K562 (cell line): ENCODE results near the gene AACS. TPM values are rescaled to one million over a fixed set of nuclear protein-coding genes. Genes with fewer than 3 reads are reported as not detected.

Source experiments
- ATAC-seq: fragments of 200-7000 bp; cut with Tn5 transposase; 3 replicates; pipeline ENCODE4 v1.9.1; 2020; ENCODE audit warnings: moderate library complexity
- BruUV-seq: library from RNA; stranded (reverse); fragments of 400-500 nt; replicated peaks from 2 replicates; lab custom pipeline; 2021; lab: Mats Ljungman, UMichigan
- CTCF ChIA-PET: fragments of 300-600 bp; formaldehyde crosslinking; extraction: SDS; loops from one replicate; lab custom pipeline; 2021; ENCODE audit warnings: low intra/inter-chr PET ratio; lab: Yijun Ruan, JAX
- POLR2A ChIA-PET: fragments of 300-600, 350-650 bp; sonication (Branson Sonifier 250); formaldehyde crosslinking; extraction: SDS; loops from one replicate; lab custom pipeline; 2021; ENCODE audit warnings: antibody characterized with exemption, inconsistent platforms; lab: Yijun Ruan, JAX
- DNase-seq, 4 experiments: peaks; one replicate each; pipeline versions ENCODE4 v3.0.0 to v3.0.0-alpha.2; 2011 to 2018; ENCODE audit warnings: low spot score in 3 of 4, mixed read lengths in 3 of 4; ENCODE audit errors: extremely low read depth in 1 of 4
- FAIRE-seq: peaks from 2 replicates; lab custom pipeline; 2011; peaks lifted over from hg19 to GRCh38; lab: Jason Lieb, UNC
- H2AFZ ChIP-seq: 2 replicates; pipeline ENCODE4 v1.6.0; 2011; ENCODE audit warnings: low read depth, low read length, control low read depth, inconsistent platforms
- H3K27ac ChIP-seq: fragments of 200-600 bp; 3 replicates; pipeline ENCODE4 v1.8.0; 2011; ENCODE audit warnings: low read depth, mild to moderate bottlenecking, control low read depth, inconsistent platforms, low read length, moderate library complexity, mixed read lengths; ENCODE audit errors: extremely low read depth
- H3K27me3 ChIP-seq, 2 experiments: fragments of 300-600 bp in 1 of 2; 2 replicates in 1 of 2; 3 replicates in 1 of 2; pipeline versions ENCODE4 v1.6.0 to v1.8.0; 2011; ENCODE audit warnings: inconsistent platforms in 2 of 2, low read length in 2 of 2, mild to moderate bottlenecking in 1 of 2, mixed read lengths in 1 of 2, moderate library complexity in 1 of 2; ENCODE audit not compliant: control insufficient read depth in 2 of 2, insufficient read depth in 2 of 2
- H3K36me3 ChIP-seq: fragments of 300-600 bp; 3 replicates; pipeline ENCODE4 v1.8.0; 2011; ENCODE audit warnings: mild to moderate bottlenecking, low read length, inconsistent platforms; ENCODE audit not compliant: control insufficient read depth, insufficient read depth
- H3K4me1 ChIP-seq, 2 experiments: fragments of 200-600 bp in 1 of 2; replicated peaks in 1 of 2; 2 replicates in 1 of 2; 3 replicates in 1 of 2; pipeline versions ENCODE4 v1.5.1 to v1.8.0; 2011; ENCODE audit warnings: inconsistent platforms in 2 of 2, low read length in 2 of 2, mild to moderate bottlenecking in 1 of 2, mixed read lengths in 1 of 2, moderate library complexity in 1 of 2; ENCODE audit not compliant: control insufficient read depth in 2 of 2, insufficient read depth in 2 of 2
- H3K4me2 ChIP-seq: 2 replicates; pipeline ENCODE4 v1.6.1; 2011; ENCODE audit warnings: low read length, control low read depth, inconsistent platforms, mixed read lengths; ENCODE audit not compliant: insufficient read depth
- H3K4me3 ChIP-seq: fragments of 200-600 bp; sonication (generic), shearing (Covaris generic); 2 replicates; pipeline ENCODE4 v1.5.1; 2016; ENCODE audit warnings: control low read depth, inconsistent platforms
- H3K79me2 ChIP-seq: fragments of 200-600 bp; 3 replicates; pipeline ENCODE4 v1.8.0; 2011; ENCODE audit warnings: low read length, inconsistent platforms; ENCODE audit not compliant: control insufficient read depth, insufficient read depth
- H3K9ac ChIP-seq, 2 experiments: 2 replicates each; pipeline versions ENCODE4 v1.6.0 to v1.6.1; 2011; ENCODE audit warnings: low read depth in 2 of 2, low read length in 2 of 2, control low read depth in 1 of 2, inconsistent platforms in 1 of 2, mild to moderate bottlenecking in 1 of 2, mixed read lengths in 1 of 2; ENCODE audit not compliant: insufficient read depth in 1 of 2
- H3K9me1 ChIP-seq: one replicate; pipeline ENCODE4 v1.6.0; 2011; ENCODE audit warnings: inconsistent platforms, mild to moderate bottlenecking, low read length, moderate library complexity; ENCODE audit not compliant: control insufficient read depth, insufficient read depth
- H3K9me3 ChIP-seq: replicated peaks from 2 replicates; pipeline ENCODE4 v1.5.1; 2011; ENCODE audit warnings: low read depth, low read length, inconsistent platforms; ENCODE audit not compliant: control insufficient read depth, insufficient read depth
- H4K20me1 ChIP-seq: replicated peaks from 2 replicates; pipeline ENCODE4 v1.6.1; 2011; ENCODE audit warnings: low read length, inconsistent platforms, mixed read lengths; ENCODE audit not compliant: control insufficient read depth, insufficient read depth
- KDM2B ChIP-seq: fragments of 250-450 bp; sonication (Bioruptor Pico); IDR thresholded peaks from 2 replicates; pipeline ENCODE4 v1.8.0; 2021; ENCODE audit warnings: mild to moderate bottlenecking, moderate library complexity
- MXD1 ChIP-seq: fragments of 250-450 bp; sonication (Bioruptor Pico); IDR thresholded peaks from 2 replicates; pipeline ENCODE4 v1.8.0; 2021; ENCODE audit warnings: borderline replicate concordance, mild to moderate bottlenecking, moderate library complexity; ENCODE audit not compliant: poor library complexity, severe bottlenecking
- NKRF ChIP-seq: fragments of 450-650 bp; IDR thresholded peaks from 2 replicates; pipeline ENCODE4 v1.6.1; 2016; ENCODE audit warnings: borderline replicate concordance
- POLR2AphosphoS5 ChIP-seq: IDR thresholded peaks from 2 replicates; pipeline ENCODE4 v1.6.1; 2011; ENCODE audit warnings: mild to moderate bottlenecking, low read depth, low read length, moderate library complexity; ENCODE audit not compliant: control insufficient read depth, insufficient read depth
- POLR2H ChIP-seq: IDR thresholded peaks from 2 replicates; pipeline ENCODE4 v1.6.1; 2016; ENCODE audit warnings: missing genetic modification characterization, low read depth, mild to moderate bottlenecking, control low read depth, missing compliant biosample characterization, moderate library complexity
- PRDM10 ChIP-seq: fragments of 450-650 bp; IDR thresholded peaks from 2 replicates; pipeline ENCODE4 v1.6.1; 2018; ENCODE audit not compliant: partially characterized antibody
- PREB ChIP-seq: sonication (generic); formaldehyde crosslinking; IDR thresholded peaks from 2 replicates; pipeline ENCODE4 v1.8.1; 2023; ENCODE audit warnings: mild to moderate bottlenecking, missing genetic modification reagents
- RFX5 ChIP-seq: IDR thresholded peaks from 2 replicates; pipeline ENCODE4 v1.6.1; 2011; ENCODE audit warnings: low read depth, mild to moderate bottlenecking, improper control_type of control experiment, low read length
- ZBTB2 ChIP-seq: fragments of 450-650 bp; IDR thresholded peaks from 2 replicates; pipeline ENCODE4 v1.6.1; 2016; ENCODE audit warnings: antibody characterized with exemption
- ZNF561 ChIP-seq: fragments of 450-650 bp; formaldehyde crosslinking; conservative IDR thresholded peaks from 2 replicates; pipeline ENCODE4 v1.4.0; 2020; ENCODE audit warnings: mild to moderate bottlenecking, moderate library complexity
- ZNF76 ChIP-seq: fragments of 250-450 bp; sonication (Bioruptor Pico); IDR thresholded peaks from 2 replicates; pipeline ENCODE4 v1.4.0; 2020; ENCODE audit warnings: mild to moderate bottlenecking, moderate library complexity, borderline replicate concordance
- WGBS: fragments of 100-300 bp; shearing (Covaris generic); methylation state at CpG from one replicate; pipeline ENCODE4 v1.1.6; 2016; ENCODE audit warnings: low coverage, mixed read lengths; ENCODE audit not compliant: insufficient coverage; ENCODE audit errors: missing lambda C conversion rate; 5-methylcytosine and 5-hydroxymethylcytosine counted together
- in situ Hi-C: fragments of 300-500 bp; cut with MboI; formaldehyde crosslinking; loops from 4 replicates; pipeline ENCODE4 v1.15.0; 2018; ENCODE audit warnings: inconsistent platforms, mixed read lengths
- intact Hi-C: fragments of 100-400 bp; cut with micrococcal nuclease; formaldehyde crosslinking; loops from 2 replicates; pipeline ENCODE4 v1.14.2; 2022
- polyA plus RNA-seq, 8 experiments: library from polyadenylated mRNA; depleted of rRNA in 4 of 8; stranded (reverse) in 5 of 8; unstranded in 3 of 8; fragments of >200 nt; fragmentation: Nextera tagmentation in 2 of 8; fragmentation: Illumina TruSeq in 1 of 8; extraction: Ambion mirVana in 2 of 8; extraction: Trizol in 1 of 8; gene quantifications; 2 replicates each; pipeline versions ENCODE4 v1.2.1 to v1.2.3, GENCODE V29; 2011 to 2014; ENCODE audit warnings: inconsistent platforms in 1 of 8, missing spikeins in 1 of 8
- total RNA-seq, 7 experiments: library from RNA; depleted of rRNA in 6 of 7; stranded (reverse); fragments of >200 nt in 6 of 7; fragmentation: Illumina TruSeq in 2 of 7; extraction: Trizol in 2 of 7; gene quantifications; 2 replicates each; pipeline versions ENCODE4 v1.2.1 to v1.2.3, GENCODE V29; 2011 to 2021; ENCODE audit warnings: low replicate concordance in 1 of 7

Gene AACS
- total and polyA plus RNA-seq, 9 of the 15 experiments (the other 6 are each of a cell fraction or from before 2014, with no cell fraction given), result 2.4 to 13.0 (median 6.0) TPM

GRCh38 chr12:125180144-125180543 is 114.9 kb downstream of the AACS start:
- no peaks in the 10 kb centered on the region for H3K9me1 ChIP-seq
- TF ChIP-seq PREB (CRISPR knock-in tag) (no peak), KDM2B (CRISPR knock-in tag) (no peak), PRDM10 (no peak), POLR2AphosphoS5 (no peak), RFX5 (no peak), MXD1 (CRISPR knock-in tag) (no peak), ZBTB2 (no peak), POLR2H (tag) (no peak), NKRF (no peak), ZNF76 (CRISPR knock-in tag) (no peak), ZNF561 (CRISPR knock-in tag) (no peak)
- in situ Hi-C loops, result no loop called here
- DNase-seq (no peak), ATAC-seq (no peak), FAIRE-seq (no peak)
- H3K27me3 ChIP-seq, result peaks cover 2 to 31% of the 10 kb centered on the region in 2 experiments; a peak in 4 of 5 replicates
- CTCF ChIA-PET, result no interaction called here
- no peak overlapping the region for H3K4me3 ChIP-seq
- no TSS peak for BruUV-seq
- H3K36me3 ChIP-seq, result no peaks in the 10 kb centered on the region
- H3K4me1 ChIP-seq, result peaks cover 0 to 5% of the 10 kb centered on the region in 2 experiments; a peak in 3 of 5 replicates
- H3K9ac ChIP-seq, result no peak overlapping the region
- WGBS, result 3% methylated on average over 3 of the region's 3 CpGs
- POLR2A ChIA-PET, result interaction anchor here (0.7 kb wide), 1 partner anchor 9 kb away, joined by 3 read pairs; no protein-coding TSS in a partner anchor
- intact Hi-C loops, result loop anchor here (10.0 kb wide), 1 partner anchor 155 kb away; no protein-coding TSS in a partner anchor
- H3K79me2 ChIP-seq, result no peaks in the 10 kb centered on the region
- no peak overlapping the region for H2AFZ ChIP-seq
- H3K9me3 ChIP-seq, result no peaks in the 10 kb centered on the region
- H3K27ac ChIP-seq, result no peak overlapping the region
- H4K20me1 ChIP-seq, result peaks cover 6% of the 10 kb centered on the region; the same call in 1 of the 2 replicates
- H3K4me2 ChIP-seq, result no peak overlapping the region
